Vagina (tissue), 2 donors: ENCODE measurements around the gene ZKSCAN2.

Source experiments
- POLR2A ChIP-seq, 2 donors: fragments of 450-650 bp; IDR thresholded peaks; one replicate each; pipeline ENCODE4 v1.6.1; 2017; ENCODE audit warnings: antibody characterized with exemption in 2 of 2, mild to moderate bottlenecking in 2 of 2, moderate library complexity in 2 of 2
- POLR2AphosphoS5 ChIP-seq, 2 donors: sonication (generic); formaldehyde crosslinking; IDR thresholded peaks; one replicate each; pipeline ENCODE4 v1.9.0; 2017; ENCODE audit warnings: antibody characterized with exemption in 2 of 2, mild to moderate bottlenecking in 2 of 2, low read depth in 1 of 2; ENCODE audit not compliant: insufficient read depth in 1 of 2
- TF ChIP-seq, protein P1 (sequence below), 3 experiments: fragments of 450-650 bp in 2 of 3; fragments of 200-600 bp in 1 of 3; sonication (generic) in 1 of 3; IDR thresholded peaks; one replicate each; pipeline ENCODE4 v1.5.1; 2017 to 2019; ENCODE audit warnings: antibody characterized with exemption in 3 of 3, mild to moderate bottlenecking in 2 of 3, moderate library complexity in 2 of 3

DNA sequence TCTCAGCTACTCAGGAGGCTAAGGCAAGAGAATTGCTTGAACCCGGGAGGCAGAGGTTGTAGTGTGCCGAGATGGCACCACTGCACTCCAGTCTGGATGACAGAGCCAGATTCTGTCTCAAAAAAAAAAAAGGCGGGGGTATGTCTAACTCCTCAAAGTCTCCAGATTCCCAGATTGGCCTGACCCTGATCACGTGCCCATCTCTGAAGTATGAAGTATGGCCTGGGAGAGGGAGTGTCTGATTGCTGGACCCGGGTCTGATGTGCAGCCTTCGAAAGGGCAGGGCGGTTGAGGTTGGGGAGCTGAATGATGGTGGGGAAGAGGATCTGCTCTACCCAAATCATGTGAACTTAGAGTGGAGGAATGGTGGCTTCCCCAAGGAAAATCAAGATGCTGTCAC is 58.2 kb downstream of the ZKSCAN2 start:
- TF ChIP-seq, protein P1, sequence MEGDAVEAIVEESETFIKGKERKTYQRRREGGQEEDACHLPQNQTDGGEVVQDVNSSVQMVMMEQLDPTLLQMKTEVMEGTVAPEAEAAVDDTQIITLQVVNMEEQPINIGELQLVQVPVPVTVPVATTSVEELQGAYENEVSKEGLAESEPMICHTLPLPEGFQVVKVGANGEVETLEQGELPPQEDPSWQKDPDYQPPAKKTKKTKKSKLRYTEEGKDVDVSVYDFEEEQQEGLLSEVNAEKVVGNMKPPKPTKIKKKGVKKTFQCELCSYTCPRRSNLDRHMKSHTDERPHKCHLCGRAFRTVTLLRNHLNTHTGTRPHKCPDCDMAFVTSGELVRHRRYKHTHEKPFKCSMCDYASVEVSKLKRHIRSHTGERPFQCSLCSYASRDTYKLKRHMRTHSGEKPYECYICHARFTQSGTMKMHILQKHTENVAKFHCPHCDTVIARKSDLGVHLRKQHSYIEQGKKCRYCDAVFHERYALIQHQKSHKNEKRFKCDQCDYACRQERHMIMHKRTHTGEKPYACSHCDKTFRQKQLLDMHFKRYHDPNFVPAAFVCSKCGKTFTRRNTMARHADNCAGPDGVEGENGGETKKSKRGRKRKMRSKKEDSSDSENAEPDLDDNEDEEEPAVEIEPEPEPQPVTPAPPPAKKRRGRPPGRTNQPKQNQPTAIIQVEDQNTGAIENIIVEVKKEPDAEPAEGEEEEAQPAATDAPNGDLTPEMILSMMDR (IDR thresholded peaks at IDR 0.05), result no peak
- TF ChIP-seq POLR2AphosphoS5 (IDR thresholded peaks at IDR 0.05; ENCODE audit: insufficient read depth in 1 of 2, low read depth in 1 of 2), result no peak
- no peak for TF ChIP-seq POLR2A (IDR thresholded peaks at IDR 0.05)
